Measurements from ENCODE around the gene NUS1.
"Not testable (repeated sequence)": the region's sequence is repeated elsewhere in the genome, so short reads cannot be mapped to it uniquely, and the experiment has no call there.

NUS1 gene

DNA sequence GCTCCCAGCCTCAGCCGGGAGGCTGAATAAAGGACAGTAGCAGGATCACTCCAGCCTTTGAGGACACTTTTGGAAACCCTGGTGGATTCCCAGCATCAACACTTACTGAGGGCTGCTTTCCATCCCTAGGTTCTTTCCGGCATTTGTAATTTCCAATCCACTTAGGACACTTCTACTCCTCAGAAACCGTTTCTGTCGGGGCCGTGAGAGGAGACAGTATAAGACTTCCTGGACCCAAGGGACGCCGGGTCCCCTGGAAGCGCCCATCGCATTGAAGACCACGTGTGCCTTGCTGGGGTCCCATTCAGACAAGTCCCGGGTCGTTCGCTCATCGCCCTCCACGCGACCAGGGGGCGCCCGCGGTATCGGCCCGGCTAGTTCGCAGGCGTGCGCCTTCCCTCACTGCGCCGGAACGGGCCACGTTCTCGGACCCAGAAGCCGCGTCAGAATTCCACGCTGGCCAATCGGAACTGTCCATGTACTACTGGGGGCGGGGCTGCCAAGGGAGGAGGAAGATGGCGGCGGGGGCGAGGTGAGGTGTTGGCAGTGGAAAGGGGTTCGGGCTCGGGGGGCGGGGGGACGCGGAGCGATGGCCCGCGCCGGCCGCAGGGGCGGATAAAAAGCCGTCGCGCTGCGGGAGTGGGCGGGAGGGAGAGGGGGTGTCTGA lies at the start of gene NUS1:
TSS of gene NUS1 (plus strand) at position 479 of the 667 bp plus-strand sequence. CDS start 202 bp downstream, outside the sequence.
- DNase-seq, result peak; percentile 99

DNA sequence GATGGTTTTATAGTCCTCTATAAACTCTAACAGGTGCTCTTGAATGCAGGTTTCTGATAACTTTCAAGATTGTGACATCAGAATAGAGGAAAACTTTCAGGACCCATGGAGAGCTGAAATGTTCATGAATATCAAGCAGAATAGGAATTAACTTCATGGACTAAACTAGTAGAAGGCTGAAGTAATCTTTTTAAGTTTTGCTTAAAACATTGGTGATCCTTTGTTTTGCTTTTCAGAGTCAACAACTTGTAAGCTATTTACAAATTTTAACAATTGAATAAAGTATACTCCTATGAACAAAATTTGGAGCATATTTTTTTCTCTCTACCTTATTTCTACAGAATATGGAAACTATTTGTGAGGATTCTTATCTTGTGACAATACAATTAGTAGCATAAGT lies 47.7 kb upstream of the NUS1 start:
- no peak for DNase-seq

DNA sequence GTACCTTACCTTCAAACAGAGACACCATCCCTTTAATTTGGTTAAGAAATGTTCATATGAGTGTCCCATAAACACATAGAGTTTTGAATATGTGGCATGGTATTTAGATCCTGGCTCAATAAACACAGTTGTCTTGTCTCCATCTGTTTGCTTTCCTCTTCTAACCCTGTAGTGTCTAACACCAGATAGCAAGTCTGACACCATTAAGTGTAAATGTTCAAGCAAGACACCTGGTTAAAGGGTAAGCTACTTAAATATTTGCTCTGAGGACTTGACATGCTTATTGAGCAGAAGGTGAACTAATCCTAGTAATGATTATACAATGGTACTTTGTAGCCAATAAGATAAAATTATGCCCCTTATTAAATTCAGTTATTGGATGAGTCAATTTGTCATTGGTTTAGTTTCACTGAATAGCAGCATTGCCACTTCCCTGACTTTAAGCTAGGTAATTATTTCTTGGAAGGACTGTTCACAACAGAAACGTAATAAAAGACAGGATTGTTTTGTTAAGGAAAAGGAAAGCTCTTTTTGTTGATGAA lies 46.1 kb upstream of the NUS1 start:
- no peak for DNase-seq

DNA sequence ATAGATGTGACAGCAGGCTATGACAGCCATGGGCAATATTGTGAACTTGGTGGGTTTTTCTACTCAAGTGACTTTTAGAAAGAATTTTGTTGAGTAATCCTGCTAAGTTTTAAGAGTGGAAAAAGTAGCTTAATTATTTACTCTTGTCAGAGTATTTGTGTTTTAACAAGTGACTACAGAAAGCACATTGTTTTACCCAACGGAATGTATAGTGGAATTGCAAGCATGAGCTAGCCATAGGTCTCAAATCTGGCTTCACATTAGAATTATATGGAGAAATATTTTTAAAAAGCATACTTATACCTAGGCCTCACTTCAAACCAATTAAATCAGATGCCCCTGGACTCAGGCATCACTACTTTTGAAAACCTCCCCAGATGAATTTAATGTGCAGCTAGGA lies 37.5 kb upstream of the NUS1 start:
- DNase-seq, result no peak

DNA sequence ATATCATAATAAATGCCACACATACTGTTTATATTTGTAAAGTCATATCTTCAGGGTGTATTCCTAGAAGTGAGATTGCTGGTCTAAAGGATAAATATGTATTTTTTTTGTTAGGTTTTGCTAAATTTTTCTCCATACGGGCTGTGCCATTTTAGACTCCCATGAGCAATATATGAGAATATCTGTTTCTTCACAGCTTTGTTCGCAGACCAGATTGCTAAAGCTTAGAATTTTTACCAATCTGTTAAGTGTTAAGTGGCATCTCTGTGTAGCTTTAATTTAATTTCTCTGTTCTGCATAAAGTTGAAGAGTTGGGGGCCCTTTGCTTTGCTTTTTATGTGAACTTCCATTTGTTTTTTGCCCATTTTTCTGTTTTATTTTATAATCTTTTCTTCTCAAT lies 32.3 kb upstream of the NUS1 start:
- DNase-seq, result no peak

DNA sequence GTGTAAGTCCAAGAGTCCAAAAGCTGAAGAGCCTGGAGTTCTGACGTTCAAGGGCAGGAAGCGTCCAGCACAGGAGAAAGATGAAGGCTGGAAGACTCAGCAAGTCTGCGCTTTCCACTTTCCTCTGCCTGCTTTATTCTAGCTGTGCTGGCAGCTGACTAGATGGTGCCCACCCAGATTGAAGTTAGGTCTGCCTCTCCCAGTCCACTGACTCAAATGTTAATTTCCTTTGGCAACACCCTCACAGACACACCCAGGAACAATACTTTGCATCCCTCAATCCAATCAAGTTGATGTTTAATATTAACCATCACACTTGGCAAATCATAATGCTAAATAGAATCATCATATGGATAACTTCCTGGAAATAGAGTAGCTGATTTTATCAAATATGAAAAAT lies 23.3 kb upstream of the NUS1 start:
- DNase-seq, result not testable (repeated sequence)

DNA sequence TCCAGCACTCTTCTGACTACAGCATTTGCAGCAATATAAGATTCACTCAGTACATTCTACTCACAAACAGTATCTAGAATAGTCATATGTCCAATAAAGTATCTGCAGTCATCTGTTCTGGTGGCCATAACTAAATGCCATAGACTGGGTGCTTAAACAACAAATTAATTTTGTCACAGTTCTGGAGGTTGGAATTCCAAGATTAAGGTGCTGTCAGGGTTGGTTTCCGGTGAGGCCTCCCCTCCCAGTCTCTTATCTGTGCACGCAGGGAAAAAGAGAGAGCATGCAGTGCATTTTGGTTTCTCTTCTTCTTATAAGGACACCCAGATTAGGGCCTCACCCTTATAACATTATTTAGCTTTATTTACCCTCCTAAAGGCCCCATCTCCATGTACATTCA lies 21.3 kb upstream of the NUS1 start:
- no peak for DNase-seq

DNA sequence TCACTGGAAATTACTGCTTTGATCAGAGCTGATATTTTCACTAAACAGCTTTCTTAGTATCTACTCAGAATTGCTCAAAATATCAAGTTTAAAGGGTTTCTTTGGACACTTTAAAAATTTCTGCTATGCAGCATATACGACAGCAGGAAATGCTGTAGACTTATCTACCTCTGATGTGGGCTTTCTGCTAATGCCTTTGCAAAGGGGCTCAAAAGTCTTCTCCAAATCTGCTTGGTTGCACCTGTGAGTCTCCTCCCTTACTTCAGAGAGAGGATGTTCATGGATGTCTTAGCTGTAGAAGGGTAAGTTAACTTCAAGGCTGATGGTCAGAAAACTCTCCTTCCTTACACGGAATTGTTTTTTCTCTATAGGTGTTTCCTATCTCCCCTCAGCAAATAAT lies 19.9 kb upstream of the NUS1 start:
- DNase-seq, result no peak

DNA sequence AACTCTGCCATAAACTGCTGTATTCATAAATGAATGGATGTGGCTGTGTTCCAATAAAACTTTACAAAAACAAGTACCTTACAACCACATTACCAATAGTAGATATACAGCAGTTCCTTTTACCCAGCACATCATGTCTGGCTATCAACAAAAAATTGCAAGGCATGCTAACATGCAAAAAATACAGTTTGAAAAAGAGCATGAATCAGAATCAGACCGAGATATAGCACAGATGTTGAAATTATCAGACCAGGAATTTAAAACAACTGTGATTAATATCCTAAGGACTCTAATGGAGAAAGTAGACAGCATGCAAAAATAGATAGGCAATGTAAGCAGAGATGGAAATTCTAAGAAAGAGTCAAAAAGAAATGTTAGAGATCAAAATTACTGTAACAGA lies 8.4 kb upstream of the NUS1 start:
- no peak for DNase-seq

DNA sequence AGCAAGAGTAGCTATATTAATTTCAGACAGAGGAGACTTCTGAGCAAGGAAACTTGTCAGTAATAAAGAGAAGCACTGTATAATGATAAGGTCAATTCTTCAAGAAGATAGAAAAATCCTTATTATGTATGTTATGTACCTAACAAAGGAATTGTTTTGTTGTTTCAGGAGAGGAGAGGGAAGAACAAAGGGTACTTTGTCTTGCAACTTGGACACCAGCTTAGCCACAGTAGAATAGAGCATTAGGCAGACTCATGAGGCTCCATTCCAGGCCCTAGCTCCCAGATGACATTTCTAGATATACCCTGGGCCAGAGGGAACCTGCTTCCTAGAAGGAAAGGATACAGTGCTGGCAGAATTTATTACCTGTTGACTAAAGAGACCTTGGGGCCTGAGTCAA lies 6.5 kb upstream of the NUS1 start:
- DNase-seq, result no peak

DNA sequence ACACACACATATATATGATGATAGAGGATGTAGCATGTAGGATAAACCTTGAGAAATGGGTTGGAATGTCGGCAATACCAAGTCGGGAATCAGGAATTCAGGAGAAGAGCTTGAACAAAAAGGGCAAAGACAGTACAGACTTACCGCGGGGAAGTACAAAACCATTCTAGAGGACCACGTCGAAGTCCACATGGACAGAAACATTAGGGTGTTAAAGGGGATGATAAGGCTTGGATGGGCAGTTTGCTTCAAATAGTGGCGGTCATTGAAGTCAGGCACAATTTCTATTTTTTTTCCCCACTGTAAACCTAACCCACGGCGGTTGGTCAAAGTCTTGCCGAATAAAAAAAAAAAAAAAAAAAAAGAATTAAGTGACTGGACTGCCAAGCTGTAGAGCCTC lies 766 bp upstream of the NUS1 start:
- DNase-seq, result no peak

DNA sequence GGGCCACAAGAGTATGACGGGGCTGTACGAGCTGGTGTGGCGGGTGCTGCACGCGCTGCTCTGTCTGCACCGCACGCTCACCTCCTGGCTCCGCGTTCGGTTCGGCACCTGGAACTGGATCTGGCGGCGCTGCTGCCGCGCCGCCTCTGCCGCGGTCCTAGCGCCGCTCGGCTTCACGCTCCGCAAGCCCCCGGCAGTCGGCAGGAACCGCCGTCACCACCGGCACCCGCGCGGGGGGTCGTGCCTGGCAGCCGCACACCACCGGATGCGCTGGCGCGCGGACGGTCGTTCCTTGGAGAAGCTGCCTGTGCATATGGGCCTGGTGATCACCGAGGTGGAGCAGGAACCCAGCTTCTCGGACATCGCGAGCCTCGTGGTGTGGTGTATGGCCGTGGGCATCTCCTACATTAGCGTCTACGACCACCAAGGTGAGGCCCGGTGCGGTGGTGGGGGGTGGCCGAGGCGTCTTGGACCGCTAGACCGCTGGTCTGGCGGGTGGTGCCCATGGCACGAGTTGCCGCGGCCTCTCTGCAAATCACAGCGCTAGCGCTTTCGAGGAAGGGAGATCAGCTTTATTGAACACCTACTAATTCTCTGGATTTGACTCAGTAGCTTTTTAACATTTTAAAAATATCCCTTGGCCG lies 511 bp downstream of the NUS1 start:
- peak; percentile 14 for DNase-seq

DNA sequence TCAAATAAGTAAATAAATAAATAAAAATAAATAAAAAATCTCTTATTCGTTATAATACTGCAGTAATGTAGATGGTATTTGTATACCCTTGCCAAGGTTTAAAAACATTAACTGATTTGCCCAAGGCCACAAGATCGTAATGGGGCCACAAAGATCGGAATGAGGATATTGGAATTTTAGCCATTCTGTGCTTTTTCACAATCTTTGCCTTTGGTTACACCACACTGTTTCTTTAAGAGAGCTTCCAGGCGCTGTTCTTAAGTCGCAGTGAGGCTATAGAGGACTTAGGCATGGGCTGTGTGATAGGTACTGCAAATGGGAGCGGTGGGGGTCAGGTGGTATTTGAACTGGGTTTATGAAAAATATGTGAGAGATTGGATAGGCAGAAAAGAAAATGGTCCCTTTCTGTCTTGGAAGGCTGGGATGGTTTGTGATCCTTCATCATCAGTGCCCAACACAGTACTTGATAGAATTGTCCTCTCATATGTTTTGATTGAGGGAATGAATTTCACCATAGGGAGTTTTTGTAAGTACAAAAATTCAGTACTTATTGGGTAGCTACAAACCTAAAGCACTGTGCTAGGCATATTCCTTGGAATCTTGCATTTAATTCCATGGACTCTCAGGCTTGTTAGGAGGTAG lies 1.4 kb downstream of the NUS1 start:
- no peak for DNase-seq

DNA sequence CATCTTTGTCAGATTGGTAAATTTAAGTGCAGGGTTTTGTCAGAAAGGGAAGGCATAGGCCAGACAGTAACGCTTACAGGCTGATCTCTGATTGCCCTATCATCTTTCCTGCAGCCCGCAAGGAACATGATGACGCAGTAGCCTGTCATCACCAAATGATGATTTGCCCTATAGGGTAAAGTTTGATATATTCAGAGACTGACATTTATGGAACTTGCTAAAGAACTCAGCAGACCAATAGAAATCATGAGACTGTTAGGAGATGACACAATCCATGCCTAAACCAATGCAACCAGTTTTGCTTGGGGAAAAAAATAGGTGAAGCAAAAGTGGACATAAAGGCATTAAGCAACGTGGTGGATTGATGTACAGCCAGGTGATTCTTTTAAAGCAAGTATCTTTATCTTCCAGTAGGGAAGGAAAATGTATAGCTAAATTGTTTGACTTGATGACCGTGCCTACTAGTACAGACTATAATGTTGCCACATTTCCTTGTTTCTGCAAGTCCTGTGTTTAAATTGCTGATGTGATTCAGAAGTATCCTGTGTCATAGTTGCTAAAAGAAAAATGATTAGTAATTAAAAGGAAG lies 2.4 kb downstream of the NUS1 start:
- DNase-seq, result no peak

DNA sequence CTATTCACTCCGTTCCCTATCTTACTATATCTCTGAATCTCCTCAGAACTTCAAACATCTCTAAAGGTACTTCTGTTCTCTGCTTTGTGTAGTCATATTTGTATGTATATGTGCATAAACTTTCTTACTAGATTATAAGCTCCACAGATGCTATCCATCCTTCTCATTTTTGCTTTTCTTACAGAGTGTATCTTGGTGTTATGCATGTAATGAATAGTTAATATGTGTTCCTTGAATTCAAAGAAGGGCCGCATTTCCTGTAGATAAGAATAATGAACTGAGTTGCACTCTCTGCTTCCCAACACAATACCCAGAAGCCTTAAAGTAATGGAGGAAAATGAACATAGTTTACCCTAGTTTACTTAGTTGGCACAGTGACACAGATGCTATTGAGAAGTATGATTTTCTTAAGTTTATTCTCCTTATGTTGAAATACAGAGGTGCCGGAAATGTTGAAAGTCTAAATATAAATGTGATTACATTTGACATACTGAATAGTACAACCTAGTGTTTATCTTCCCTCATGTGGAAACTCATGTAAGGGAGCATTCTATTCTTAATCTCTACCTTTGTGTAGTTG lies 6.0 kb downstream of the NUS1 start:
- no peak for DNase-seq

DNA sequence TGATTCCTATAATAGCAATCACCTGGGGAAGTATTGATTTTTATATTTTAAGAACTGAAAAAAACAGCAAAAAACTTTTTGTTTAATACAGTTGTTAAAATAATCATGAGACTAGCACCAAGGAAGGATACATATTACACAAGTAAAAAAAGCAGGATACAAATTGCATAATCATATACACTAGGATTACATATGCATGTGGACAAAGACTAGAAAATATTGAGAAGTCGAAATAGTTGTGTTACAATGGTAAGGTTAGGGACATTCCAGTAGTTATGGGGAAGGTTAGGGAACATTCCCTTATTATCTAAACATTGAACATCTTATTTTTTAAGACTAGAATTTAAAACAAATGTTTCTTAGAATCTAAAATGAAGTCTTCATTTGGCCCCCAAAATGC lies 9.5 kb downstream of the NUS1 start:
- DNase-seq, result no peak

DNA sequence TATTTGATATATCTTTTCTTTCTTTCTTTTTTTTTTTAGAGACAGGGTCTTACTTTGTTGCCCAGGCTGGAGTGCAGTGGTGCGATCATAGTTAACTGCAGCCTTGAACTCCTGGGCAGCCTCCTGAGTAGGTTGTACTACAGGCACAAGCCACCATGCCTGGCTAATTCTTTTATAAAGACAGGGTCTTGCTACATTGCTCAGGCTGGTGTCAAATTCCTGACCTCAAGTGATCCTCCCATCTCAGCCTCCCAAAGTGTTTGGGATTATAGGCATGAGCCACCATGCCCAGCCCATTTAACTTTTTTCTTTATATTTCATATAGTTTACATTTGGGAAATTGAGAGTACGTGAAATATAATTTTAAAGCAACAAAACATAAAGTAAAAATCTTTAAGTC lies 10.1 kb downstream of the NUS1 start:
- no peak for DNase-seq

DNA sequence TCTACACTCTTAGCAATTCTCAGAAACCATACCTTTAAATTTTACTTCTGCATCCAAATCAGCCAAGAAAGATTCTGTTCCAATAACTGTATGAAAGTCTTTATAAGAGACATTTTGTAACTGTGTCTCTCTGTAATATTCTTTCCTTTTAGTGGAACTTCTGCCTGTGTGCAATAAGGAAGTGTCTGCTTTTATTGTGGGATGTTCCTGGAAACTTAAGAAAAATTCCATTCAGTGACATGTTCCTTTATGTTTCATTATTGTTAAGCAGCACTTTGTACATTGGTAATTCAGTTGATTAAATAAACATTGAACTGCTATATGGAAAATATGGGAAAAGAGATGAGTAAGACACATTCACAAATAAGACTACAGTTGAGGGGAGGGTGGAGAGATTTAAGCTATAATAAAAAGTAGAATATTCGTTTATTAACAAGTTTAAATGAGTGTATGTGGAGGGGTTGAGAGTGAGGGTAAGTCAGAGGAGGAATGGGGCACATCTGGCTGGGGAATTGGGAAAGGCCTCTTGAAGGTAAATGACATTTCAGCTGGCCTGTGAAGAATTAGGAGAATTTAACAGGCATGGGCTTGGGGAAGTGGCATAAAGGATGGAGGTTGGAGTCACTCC lies 11.9 kb downstream of the NUS1 start:
- DNase-seq, result no peak

DNA sequence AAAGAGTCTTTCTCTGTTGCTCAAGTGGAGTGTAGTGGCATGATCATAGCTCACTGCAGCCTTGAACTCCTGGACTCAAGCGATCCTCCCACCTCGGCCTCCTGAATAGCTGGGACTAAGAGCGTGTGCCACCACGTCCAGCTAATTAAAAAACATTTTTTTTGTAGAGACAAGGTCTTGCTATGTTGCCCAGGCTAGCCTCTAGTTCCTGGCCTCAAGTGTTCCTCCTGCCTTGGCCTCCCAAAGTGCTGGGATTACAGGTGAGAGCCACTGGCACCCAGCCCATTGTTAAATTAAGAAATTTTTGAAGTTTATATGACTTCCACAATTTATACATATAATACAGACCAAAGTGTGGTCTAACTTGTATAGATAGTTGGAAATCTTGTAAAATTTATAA lies 14.3 kb downstream of the NUS1 start:
- not testable (repeated sequence) for DNase-seq

DNA sequence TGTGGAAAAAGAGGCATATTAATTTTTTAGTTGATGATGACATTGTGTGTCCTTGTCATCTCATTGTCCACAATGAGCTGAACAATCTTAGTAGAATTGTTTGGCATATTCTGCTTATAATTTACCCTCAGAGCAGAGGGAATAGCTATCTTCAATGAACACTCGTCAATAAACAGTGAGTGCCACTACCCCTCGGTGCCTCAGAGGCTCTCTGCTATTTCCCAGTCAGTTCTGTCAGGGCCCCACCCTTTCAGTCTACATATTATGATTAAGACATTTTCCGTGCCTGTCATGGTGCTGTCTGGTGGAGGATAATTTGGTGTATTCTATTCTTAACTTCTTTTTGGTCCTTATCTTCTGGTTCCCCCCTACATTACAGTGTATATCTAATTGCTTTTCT lies 31.2 kb downstream of the NUS1 start:
- DNase-seq, result no peak

DNA sequence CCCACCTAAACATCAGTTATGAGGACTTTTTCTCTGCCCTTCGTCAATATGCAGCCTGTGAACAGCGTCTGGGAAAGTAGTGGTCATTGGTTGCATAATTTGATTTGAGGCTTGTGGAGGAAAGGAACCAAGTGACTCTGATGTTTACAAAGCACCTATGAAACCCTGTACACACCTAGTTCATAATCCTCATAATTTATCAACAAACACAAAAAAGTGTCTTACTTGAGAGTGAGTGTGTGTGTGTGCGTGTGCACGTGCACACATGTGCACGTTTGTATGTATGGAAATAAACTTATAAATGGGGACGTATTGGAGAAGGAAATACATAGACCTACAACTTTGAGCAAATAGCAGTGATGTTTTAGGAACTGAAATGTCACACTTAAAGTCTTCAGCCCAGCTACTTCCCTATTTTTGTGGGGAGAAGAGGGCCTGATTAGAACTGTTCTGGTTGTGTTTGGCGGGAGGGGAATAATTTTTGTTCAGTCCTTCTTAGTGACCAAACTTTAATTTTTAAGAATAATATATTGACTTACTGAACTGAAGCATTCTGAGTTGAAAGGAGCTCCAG lies 31.8 kb downstream of the NUS1 start:
- DNase-seq, result not testable (repeated sequence)

DNA sequence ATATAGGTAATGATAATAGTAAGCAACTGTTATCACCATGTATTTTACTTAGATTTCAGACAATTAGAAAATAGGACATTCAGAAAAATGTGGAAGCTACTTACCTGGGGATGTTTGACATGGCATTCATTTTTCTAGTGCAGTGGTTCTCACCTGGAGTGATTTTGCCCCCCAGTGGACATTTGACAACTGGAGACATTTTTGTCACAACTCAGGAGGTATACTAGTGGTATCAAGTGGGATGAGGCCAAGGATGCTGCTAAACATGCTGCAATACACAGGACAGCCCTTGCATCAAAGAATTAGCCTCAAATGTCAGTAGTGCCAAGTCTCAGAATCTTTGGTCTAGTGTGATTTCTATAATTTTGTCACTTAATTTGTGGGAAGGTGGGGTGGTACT lies 36.1 kb downstream of the NUS1 start:
- DNase-seq, result no peak

DNA sequence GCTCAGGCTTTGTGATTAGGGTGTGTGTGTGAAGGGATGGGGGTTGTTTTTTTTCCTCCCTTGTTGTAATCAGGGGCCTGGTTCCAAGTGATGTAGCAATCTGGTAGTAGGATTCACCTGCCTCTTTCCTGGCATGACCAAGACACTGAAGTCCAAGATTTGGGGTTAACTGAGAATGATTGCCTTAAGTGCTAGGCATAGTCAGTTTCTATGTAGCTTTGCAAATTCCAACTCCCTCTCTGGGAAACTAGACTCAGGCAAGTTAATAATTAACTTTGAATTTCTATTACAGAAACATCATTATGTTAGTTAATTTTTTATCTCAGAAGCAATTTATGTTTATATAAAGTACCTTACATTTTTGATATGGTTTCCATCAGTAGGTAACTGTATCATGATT lies 43.6 kb downstream of the NUS1 start:
- no peak for DNase-seq

Data from activated naive CD4-positive, alpha-beta T cell treated with anti-CD3 and anti-CD28 coated beads, Interleukin-2, amount 50 U/mL, for 16 hours (primary cell).